Omental fat pad (tissue), 4 donors: Measurements from ENCODE around the gene DLGAP1. TPM values are rescaled to one million over a fixed set of nuclear protein-coding genes. Genes with fewer than 3 reads are reported as not detected.
"Not testable (repeated sequence)": the region's sequence is repeated elsewhere in the genome, so short reads cannot be mapped to it uniquely, and the experiment has no call there.

ENCODE experiments used
- ATAC-seq: fragments of 150-250 bp; one replicate; pipeline ENCODE4 v1.9.1; 2016; ENCODE audit warnings: mild to moderate bottlenecking, moderate library complexity; ENCODE audit not compliant: low FRiP score
- DNase-seq: peaks from one replicate; pipeline ENCODE4 v3.0.0-alpha.2; 2019; ENCODE audit warnings: low spot score
- CTCF ChIP-seq, 3 donors: fragments of 450-650 bp; IDR thresholded peaks; one replicate each; pipeline ENCODE4 v1.5.1; 2016 to 2017; ENCODE audit warnings: antibody characterized with exemption in 3 of 3, mild to moderate bottlenecking in 3 of 3, moderate library complexity in 2 of 3
- total RNA-seq, 4 donors: library from RNA; depleted of rRNA; stranded (reverse); fragments of >200 nt; gene quantifications; one replicate each; pipeline ENCODE4 v1.1.0, GENCODE V29; 2016

DLGAP1 gene
- total RNA-seq, 4 donors from 2014 or later: 1.5 to 8.0 (median 5.4) TPM

- TF ChIP-seq CTCF (IDR thresholded peaks at IDR 0.05): no peak
- DNase-seq (no peak), ATAC-seq (no peak)
Measured at GRCh38 chr18:4024702-4025101, 430.4 kb downstream of the DLGAP1 start.

- DNase-seq, ATAC-seq: not testable (repeated sequence)
Measured at GRCh38 chr18:4022749-4023148, 432.4 kb downstream of the DLGAP1 start.

GRCh38 chr18:4020026-4020425 lies 435.1 kb downstream of the DLGAP1 start:
- DNase-seq (no peak), ATAC-seq (no peak)
- TF ChIP-seq CTCF (IDR thresholded peaks at IDR 0.05): no peak

- TF ChIP-seq CTCF (IDR thresholded peaks at IDR 0.05): no peak
- no peak for DNase-seq
- ATAC-seq: no peak
Measured at GRCh38 chr18:4017480-4017879, 437.6 kb downstream of the DLGAP1 start.

GRCh38 chr18:4016391-4017049 lies 438.6 kb downstream of the DLGAP1 start:
- no peak for TF ChIP-seq CTCF (IDR thresholded peaks at IDR 0.05)
- ATAC-seq (no peak), DNase-seq (no peak)

GRCh38 chr18:4007846-4008245 lies 447.3 kb downstream of the DLGAP1 start:
- no peak for ATAC-seq
- no peak for DNase-seq
- no peak for TF ChIP-seq CTCF (IDR thresholded peaks at IDR 0.05)

GRCh38 chr18:4004183-4004829 lies 450.8 kb downstream of the DLGAP1 start:
- no peak for TF ChIP-seq CTCF (IDR thresholded peaks at IDR 0.05)
- ATAC-seq (no peak), DNase-seq (no peak)
